Activated CD8-positive, alpha-beta memory T cell treated with anti-CD3 and anti-CD28 coated beads for 24 hours (primary cell): ENCODE measurements around the gene LIPF.
"Not testable (repeated sequence)": the region's sequence is repeated elsewhere in the genome, so short reads cannot be mapped to it uniquely, and the experiment has no call there.

Experiments
- DNase-seq: peaks from one replicate; pipeline ENCODE4 v3.0.0-alpha.2; 2020

LIPF gene, protein sequence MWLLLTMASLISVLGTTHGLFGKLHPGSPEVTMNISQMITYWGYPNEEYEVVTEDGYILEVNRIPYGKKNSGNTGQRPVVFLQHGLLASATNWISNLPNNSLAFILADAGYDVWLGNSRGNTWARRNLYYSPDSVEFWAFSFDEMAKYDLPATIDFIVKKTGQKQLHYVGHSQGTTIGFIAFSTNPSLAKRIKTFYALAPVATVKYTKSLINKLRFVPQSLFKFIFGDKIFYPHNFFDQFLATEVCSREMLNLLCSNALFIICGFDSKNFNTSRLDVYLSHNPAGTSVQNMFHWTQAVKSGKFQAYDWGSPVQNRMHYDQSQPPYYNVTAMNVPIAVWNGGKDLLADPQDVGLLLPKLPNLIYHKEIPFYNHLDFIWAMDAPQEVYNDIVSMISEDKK

DNA sequence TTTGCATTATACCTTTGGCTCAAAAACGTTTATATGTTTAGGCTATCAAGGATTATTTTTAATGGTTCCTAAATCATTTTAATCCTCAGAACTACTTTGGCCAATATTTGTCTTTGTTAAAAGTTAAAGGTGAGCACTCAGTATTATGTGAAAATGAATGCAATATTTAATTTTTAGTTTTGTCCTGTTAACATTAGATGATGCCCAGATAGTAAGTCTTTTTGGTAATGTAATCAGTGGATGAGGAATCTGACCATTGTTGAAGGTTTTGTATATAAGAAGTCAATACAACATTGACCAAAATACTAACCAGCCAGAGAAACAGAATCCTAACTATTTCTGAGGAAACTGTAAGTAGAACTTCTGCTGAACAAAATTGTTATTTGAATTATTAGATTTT, at the start of gene LIPF:
TSS of gene LIPF (plus strand) at position 301 of the 400 bp plus-strand sequence. CDS start 2,856 bp downstream, outside the sequence.
- DNase-seq = no peak

DNA sequence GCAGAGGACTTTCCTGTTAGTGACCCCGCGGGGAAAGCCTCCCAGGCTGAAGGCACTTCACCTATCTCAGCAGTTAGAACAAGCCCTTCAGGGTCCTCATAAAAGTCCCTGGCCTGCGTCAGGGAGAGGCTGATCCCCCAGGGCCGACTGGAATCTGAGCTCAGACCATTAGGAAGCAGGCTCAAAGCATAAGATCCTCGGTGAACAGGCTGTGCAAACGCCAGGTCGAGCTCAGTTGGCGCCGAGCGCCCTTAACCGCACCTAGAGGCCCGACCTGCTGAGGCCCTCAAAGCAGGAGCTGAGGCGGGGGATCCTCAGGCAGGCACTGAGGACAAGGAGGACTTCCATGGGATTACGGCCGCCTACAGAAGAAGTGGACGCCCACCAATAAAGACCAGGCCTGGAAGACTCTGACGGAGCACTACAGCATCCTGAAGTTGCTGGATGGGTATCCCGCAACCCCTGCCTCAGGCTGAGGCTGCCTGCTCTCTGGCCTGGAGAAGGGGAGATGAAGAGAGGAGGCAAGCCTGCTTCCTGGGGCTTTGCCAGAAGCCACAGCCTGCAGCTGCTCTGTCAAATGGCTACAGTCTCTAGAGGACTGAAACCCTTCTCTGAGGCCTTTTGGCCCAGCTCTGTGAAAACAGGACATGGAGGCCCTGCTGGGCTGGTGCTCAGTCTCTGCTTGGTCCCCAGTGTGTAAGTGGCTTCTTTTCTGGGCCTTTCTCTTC, 47.8 kb upstream of the LIPF start:
- DNase-seq = no peak

DNA sequence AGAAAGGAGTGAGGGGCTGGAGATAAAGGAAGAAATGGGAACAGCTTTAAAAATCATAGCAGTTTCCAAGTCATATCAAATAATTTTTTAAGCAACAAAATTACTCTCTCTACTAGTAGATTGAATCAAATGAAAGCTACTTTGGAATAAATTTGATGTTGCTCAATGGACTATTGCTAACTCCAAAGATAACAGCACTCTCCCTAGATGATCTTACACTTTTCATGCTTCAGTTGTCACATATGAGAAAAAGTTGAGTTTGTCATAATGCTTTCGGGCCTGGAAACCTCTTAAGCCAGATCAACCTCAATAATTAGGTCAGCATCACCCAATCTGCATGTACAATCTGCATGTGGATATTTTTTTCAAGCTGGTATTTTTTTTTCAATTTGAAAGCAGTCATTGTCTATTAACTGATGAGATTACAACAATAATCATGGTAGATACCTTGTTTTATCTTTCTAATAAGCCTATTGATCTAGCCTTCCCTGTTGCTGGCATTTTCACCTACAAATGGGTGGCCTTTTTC, 46.4 kb upstream of the LIPF start:
- no peak for DNase-seq

DNA sequence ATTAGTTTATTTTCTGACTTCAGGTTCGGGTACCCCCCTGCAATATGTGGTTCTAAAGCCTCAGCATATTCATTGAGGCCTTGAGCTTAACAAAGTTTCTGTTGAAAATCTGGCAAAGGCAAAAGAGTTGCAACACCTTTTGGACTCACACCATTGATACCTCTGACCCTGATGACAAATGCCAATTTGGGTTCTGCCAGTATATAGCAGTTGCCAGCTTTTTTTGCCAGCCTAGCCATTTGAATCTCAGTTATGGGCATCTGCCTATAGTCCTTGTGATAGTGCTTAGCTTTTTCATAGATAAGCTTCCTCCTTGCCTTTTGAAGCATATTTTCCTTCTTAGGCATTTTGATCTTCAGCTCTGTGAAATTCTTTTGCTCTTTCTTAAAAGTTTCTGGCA, 45.7 kb upstream of the LIPF start:
- DNase-seq = no peak

DNA sequence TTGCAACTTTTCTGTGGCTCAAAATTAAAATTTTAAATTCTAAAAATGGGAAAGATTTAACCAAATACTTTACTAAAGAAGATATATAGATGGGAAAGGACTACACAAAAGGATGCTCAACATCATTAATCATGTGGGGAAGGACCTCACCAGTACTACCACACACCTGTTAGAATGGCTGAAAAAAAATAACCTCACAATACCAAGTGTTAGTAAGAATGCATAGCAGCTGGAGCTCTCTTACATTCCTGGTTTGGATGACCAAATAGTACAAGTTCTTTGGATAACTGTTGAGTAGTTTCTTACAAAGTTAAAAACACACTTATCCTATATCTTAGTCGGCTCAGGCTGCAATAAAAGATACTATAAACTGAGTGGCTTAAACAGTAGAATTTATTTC, 43.8 kb upstream of the LIPF start:
- DNase-seq = no peak

DNA sequence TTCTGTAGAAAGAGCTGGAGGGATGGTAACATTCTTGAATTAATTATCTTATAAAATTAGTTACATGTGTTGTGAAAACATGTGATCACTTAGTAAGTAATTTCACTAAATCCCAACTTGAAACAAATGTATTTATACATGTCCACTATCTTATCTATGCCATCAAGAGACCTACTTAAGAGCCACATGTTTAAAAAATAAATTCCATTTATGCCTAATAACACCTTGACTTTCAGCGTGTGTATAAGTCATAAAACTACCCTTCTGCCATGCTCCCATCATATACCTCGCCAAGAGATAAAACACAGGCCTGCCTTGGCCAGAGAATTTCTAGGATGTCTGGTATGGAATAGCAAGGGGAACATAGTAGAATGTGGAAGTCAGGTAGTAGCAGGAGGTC, 40.4 kb upstream of the LIPF start:
- DNase-seq = no peak

DNA sequence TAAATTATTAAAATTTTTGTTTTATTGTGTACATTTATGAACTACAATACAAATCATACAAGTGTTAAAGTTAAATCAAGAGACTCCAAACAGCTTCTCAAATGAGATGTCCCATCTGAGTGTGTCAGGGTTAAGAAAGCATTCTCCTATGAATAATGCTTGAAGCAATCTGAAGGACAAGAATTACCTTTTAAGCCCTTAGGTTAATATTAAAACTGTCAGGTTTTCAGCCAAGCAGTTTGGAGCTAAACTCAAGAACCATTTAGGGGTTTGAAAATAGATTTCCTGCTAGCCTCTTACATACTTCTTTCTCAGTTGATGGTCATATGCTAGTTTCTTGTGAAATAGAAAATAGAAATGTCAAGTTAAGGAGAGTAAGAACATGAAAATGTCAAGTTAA, 39.4 kb upstream of the LIPF start:
- DNase-seq = no peak

DNA sequence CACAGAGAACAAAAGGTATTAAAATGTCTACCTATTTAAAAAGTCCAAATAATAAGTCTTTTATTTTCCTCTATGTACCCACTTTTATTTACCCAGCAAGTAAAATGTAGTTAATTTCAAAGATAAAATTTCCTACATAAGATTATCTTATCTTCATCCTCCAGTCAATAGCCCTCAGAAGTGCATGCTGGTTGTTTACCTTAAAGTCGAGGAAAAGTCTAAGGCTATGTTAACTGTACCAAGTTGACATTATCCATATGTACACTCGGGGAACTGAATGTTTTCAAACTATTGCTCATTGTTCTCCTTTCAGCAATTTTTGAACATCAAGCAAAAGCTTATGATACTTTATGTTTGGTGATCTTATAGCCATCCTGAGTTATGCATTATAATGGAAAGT, 24.1 kb upstream of the LIPF start:
- DNase-seq = no peak

DNA sequence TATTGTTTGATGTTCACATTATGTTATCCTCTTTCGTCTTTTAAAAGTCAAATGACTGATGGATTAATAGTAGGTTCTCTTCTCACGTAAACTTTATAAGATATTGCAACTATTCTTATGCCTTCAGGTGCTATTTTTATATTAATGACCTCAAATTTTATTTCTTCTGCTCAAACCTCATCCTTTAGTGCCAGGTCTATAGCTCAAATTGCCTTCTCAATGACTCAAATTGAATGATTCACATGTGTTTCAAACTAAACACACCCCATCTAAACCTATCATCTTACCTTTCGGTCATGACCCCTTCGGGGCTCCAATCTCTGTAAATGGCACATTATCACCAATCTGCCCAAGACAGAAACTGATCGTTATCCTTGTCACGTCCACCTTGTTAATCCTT, 22.0 kb upstream of the LIPF start:
- DNase-seq = no peak

DNA sequence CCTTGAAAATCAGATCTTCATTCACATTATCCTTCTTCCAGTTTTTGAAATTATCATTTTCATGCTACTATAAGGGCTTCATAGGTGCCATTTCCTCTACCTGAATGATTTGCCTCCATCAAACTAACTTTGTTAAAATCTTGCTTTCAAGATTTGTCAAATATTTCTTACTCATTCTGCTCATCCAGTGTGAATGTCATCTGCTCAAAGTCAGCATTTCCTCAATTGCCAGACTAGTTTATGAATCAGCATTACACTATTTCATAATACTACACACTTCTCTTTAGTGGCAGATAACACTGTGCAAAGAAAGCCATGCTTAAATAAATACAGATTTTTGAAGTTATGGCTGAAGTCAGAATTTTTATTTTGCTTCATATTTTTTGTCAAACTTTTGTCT, 21.3 kb upstream of the LIPF start:
- no peak for DNase-seq

DNA sequence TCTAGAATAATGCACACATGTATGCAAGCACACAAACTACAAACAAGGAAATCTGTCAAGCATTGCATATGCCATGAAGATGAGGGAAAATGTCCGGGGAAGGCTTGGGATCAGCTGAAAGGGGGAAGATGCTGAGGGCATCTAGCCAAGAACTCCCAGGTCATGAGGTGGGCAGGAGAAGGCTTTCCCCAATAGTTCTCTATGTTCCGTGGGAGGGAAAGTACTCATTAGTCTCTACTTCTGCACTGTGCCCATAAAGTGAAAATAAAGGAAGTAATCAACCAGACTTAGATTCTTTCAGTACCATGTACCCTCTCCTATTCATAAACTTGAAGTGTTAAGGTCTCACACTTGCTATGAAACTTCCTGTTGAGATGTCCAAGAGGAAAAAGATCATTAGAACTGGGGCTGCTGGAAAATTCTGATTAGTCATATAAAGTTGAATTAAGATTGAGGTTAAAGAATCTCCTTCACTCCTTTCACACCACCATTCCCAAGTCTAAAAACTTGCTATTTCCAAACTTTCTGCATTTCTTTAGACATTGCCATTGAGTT, 17.1 kb upstream of the LIPF start:
- DNase-seq = no peak

DNA sequence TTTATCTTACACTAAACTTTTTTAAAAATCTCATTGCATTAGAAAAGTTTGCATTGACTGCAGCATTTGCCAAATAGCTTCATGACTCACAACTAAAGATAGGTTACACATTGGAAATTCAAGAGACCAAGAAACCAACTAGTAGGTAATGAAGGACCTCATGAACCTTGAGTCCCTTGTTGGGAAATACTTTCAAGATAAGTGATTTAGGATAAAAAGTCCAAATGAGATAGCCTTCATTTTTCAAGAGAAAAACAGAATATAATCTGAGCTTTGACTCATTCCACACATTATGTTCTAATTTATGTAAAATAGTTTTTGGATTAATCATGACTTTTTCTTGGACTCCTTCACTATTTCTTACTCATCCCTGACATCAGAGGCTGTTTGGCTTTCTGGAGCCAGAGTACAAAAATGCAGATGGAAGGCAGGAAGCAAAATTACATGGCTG, 13.1 kb upstream of the LIPF start:
- DNase-seq = no peak

DNA sequence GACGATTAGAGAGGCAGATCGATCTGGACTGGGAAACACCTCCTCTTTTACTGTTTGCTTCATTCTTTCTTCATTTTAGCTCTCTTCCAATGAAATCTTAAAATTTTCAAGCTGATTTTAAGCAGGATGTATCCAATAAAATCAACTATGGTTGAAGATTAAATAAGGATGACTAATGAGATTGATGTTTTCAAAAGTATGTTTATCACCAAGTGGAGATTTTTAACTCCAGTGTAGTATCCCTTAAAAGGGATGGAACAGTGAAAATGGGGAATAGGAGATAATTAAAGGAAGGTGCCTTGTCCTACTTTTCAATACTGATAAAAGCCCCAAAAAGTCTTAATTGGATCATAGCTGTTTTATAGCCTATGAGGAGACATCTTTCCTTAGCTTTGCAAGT, 11.6 kb upstream of the LIPF start:
- no peak for DNase-seq

DNA sequence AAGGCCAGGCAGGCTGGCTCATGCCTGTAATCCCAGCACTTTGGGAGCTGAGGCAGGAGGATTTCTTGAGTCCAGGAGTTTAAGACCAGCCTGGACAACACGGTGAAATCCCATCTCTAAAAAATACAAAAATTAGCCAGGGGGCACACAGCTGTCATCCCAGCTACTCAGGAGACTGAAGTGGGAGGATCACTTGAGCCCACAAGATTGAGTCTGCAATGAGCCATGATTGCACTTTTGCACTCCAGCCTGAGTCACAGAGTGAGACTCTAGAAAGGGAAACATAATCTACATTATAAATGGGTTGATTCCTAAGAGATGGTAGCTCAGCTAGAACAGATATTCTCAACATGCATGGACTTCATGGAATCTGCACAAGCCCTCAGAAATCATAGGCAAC, 6.3 kb upstream of the LIPF start:
- DNase-seq = no peak

DNA sequence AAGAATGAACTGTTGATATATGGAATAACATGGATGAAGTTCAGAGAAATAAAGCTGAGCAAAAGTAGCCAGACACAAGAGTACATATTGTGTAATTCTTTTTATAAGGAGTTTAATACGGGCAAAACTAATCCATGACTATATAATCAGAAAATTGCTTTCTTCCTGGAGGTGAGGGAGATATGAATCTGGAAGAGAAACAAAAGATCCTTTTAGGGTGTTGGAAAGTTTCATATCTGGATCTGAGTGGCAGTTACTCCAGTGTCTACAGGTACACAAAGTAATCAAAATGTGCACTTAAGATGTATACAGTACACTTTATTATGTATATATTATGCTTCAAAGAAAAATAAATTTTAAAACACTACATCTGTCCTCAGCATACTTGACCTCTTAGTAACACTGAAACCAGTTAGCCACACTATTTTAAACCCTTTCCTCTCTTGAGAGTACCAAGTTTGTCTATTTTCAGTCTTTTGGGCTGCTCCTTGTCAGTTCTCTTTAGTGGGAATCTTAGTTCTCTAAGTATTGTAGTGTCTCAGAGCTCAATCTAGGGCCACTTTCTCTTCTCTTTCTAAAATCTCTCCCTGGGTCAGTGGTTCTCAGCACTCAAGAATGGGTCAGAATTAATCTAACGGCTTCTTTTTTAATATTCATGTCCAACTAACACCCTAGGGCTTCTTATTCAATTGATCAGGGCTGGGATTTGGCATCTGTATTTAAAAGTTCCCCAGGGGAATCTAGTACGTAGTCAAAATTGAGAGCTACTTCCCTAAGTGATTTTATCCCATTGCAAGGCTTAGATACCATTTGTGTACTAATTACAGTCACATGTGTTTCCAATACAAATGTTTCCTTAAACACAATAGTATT, 4.3 kb upstream of the LIPF start:
- DNase-seq = no peak

DNA sequence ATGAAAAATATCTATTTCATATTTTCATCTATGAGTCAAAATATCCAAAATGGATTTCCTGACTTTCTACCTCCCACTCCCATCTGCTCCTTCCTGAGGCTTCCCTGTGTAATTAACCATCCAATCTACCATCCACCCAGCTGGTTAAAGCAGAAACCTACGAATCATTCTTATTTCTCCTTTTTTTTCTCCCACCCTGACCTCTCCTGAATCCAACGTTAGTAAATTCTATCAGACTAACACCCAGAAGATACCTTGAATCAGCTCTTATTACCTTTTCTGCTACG, 3.7 kb upstream of the LIPF start:
- DNase-seq = no peak

DNA sequence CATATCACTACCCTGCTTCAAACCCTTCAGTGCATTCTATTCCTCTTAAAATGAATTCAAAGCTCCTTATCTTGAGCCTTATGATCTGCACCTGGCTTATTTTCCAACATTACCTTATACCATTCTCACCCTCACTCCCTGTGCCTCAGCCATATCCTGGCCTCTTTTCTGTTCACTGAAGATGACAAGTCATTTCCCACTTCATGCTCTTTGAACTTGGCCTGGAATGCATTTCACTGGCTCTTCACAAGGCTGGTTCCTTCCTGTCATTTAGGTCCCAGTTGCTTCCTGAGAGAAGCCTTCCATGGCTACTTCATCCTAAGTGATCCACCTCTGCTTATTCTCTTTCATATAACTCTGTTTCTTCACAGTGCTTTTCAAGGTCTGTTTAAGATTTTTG, 3.2 kb upstream of the LIPF start:
- no peak for DNase-seq

DNA sequence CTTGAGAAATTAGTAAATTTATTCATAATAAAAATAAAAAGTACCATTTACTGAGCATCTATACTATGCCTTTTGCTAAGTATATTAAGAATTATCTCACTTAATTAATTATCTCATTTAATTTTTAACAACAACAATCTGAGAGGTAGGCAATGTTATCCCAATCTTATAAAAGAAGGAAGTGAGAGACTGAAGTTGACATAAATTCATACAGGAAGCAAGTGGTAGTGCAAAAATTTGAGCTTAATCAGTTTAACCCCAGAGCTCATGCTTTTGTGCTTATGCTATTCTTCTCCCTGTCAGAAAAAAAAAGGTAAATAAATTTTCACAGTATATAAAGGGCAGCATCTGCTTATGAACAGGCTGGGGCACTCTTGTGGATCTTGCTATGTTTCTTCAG, 2.7 kb upstream of the LIPF start:
- DNase-seq = no peak

DNA sequence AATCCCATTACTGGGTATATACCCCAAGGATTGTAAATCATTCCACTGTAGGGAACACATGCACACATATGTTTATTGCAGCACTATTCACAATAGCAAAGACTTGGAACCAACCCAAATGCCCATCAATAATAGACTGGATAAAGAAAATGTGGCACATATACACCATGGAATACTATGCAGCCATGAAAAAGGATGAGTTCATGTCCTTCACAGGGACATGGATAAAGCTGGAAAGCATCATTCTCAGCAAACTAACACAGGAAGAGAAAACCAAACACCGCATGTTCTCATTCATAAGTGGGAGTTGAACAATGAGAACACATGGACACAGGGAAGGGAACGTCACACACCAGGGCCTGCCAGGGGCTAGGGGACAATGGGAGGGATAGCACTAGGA, 1.1 kb upstream of the LIPF start:
- DNase-seq = not testable (repeated sequence)

DNA sequence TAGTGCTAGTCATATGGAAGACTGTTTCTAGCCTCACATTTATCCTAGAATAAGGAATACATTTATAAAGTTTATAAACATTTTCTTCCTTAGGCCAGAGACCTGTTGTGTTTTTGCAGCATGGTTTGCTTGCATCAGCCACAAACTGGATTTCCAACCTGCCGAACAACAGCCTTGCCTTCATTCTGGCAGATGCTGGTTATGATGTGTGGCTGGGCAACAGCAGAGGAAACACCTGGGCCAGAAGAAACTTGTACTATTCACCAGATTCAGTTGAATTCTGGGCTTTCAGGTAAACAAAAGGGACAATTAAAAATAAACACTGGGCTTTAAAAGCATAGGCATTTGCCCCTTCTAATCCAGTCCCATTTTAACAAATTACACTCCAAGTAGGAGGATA, 4.2 kb downstream of the LIPF start:
- DNase-seq = no peak

DNA sequence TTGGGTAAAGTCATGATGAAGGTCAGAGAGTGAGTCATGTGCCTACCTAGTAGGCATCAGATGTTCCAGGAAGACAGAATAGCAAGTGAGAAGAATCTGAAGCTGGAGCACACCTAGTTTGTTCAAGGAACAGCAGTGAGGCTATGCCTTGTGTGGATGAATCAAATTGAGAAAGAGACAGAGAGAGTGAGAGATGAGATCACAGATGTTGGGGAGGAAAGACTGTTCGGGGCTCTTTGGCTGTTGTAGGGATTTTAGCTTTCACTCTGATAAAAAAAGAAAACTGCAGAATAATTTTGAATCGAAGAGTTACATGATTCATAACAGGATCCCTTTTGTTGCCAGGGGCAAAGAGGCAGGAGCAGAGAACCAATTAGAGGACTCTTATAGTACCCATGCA, 6.3 kb downstream of the LIPF start:
- DNase-seq = no peak

DNA sequence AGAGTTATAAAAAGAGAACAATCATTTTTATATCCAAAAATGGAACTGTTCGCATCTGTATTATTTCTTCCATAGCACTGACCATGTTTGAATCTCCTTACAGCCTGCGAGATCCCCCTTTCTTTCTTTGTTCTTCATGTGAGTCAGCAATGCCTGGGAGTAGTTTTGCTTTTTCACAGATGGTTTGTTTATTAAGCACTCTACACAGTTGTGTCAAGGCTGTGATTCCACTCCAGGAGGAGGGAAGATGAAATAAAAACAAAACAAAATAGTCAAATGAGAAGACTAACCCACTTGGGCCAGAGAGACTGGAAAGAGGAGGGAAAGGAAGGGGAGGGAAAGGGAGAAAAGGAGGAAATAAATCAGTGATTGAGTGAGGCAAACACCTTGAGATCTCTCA, 7.8 kb downstream of the LIPF start:
- no peak for DNase-seq
